GM19240 (cell line): Measurements from ENCODE around the gene NDUFV3.
"Not testable (repeated sequence)": the region's sequence is repeated elsewhere in the genome, so short reads cannot be mapped to it uniquely, and the experiment has no call there.

Source experiments
- DNase-seq: peaks from one replicate; pipeline ENCODE4 v3.0.0; 2011; ENCODE audit warnings: low spot score; ENCODE audit not compliant: insufficient read length

Gene NDUFV3

GRCh38 chr21:42933973-42934372 is 40.9 kb downstream of the NDUFV3 start:
- DNase-seq, result not testable (repeated sequence)

- not testable (repeated sequence) for DNase-seq
Observed at GRCh38 chr21:42936360-42936759, 43.3 kb downstream of the NDUFV3 start.

GRCh38 chr21:42937034-42937940 is 44.2 kb downstream of the NDUFV3 start:
- DNase-seq, result not testable (repeated sequence)

GRCh38 chr21:42937960-42938605 is 45.0 kb downstream of the NDUFV3 start:
- DNase-seq, result no peak

- DNase-seq, result not testable (repeated sequence)
Observed at GRCh38 chr21:42938606-42938995, 45.5 kb downstream of the NDUFV3 start.

GRCh38 chr21:42939582-42940413 is 46.7 kb downstream of the NDUFV3 start:
- DNase-seq, result no peak

- no peak for DNase-seq
Observed at GRCh38 chr21:42941696-42942085, 48.6 kb downstream of the NDUFV3 start.

GRCh38 chr21:42942244-42942643 is 49.1 kb downstream of the NDUFV3 start:
- no peak for DNase-seq

- not testable (repeated sequence) for DNase-seq
Observed at GRCh38 chr21:42949094-42949755, 56.1 kb downstream of the NDUFV3 start.

- not testable (repeated sequence) for DNase-seq
Observed at GRCh38 chr21:42951193-42951592, 58.1 kb downstream of the NDUFV3 start.

GRCh38 chr21:42956824-42957630 is 63.9 kb downstream of the NDUFV3 start:
- no peak for DNase-seq

- DNase-seq, result not testable (repeated sequence)
Observed at GRCh38 chr21:42958122-42958521, 65.0 kb downstream of the NDUFV3 start.

- no peak for DNase-seq
Observed at GRCh38 chr21:42959728-42960127, 66.6 kb downstream of the NDUFV3 start.

GRCh38 chr21:42962380-42963007 is 69.4 kb downstream of the NDUFV3 start:
- DNase-seq, result no peak
